SK-N-SH treated with all-trans-retinoic acid at 6 μM for 48 hours (cell line): Measurements from ENCODE around the gene FCSK.
"Not testable (repeated sequence)": the region's sequence is repeated elsewhere in the genome, so short reads cannot be mapped to it uniquely, and the experiment has no call there.

Experiments used
- ARNTL ChIP-seq: fragments of 450-650 bp; formaldehyde crosslinking; IDR thresholded peaks from 2 replicates; pipeline ENCODE4 v1.5.0; 2020; ENCODE audit warnings: low read depth, mild to moderate bottlenecking, moderate library complexity, borderline replicate concordance
- BACH2 ChIP-seq: fragments of 250-450 bp; sonication (Bioruptor Pico); IDR thresholded peaks from 2 replicates; pipeline ENCODE4 v1.9.0; 2021; ENCODE audit warnings: mild to moderate bottlenecking, borderline replicate concordance
- ZNF70 ChIP-seq: fragments of 450-650 bp; formaldehyde crosslinking; IDR thresholded peaks from 2 replicates; pipeline ENCODE4 v1.5.0; 2020; ENCODE audit warnings: mild to moderate bottlenecking, moderate library complexity

- not testable (repeated sequence) for TF ChIP-seq ZNF70, BACH2, ARNTL (CRISPR knock-in tag)
These were observed 40.8 kb upstream of the FCSK start for GRCh38 chr16:70413572-70413971.
